Neural cell (in vitro differentiated cells): ENCODE results near the gene IL10RB. TPM values are rescaled to one million over a fixed set of nuclear protein-coding genes. Genes with fewer than 3 reads are reported as not detected.

ENCODE experiments used
- H2AFZ ChIP-seq: fragments of 200-600, 300-800 bp; sonication (generic), shearing (Covaris generic); 2 replicates; pipeline ENCODE4 v1.6.0; 2014; ENCODE audit warnings: low read depth, mild to moderate bottlenecking, antibody characterized with exemption, low read length, moderate library complexity
- H3F3A ChIP-seq: fragments of 200-600 bp; shearing (Covaris generic); 2 replicates; pipeline ENCODE4 v1.6.1; 2016; ENCODE audit warnings: mild to moderate bottlenecking, moderate library complexity, mixed read lengths, antibody characterized with exemption, low read length; ENCODE audit not compliant: insufficient read depth, poor library complexity, severe bottlenecking
- H3K27ac ChIP-seq: fragments of 200-600, 300-800 bp; sonication (generic), shearing (Covaris generic); 2 replicates; pipeline ENCODE4 v1.5.1; 2014; ENCODE audit warnings: mild to moderate bottlenecking, low read length, moderate library complexity
- H3K27me3 ChIP-seq: fragments of 300-800, 200-600 bp; sonication (generic), shearing (Covaris generic); 2 replicates; pipeline ENCODE4 v1.6.0; 2014; ENCODE audit warnings: mild to moderate bottlenecking, low read depth, low read length, moderate library complexity; ENCODE audit not compliant: insufficient read depth
- H3K36me3 ChIP-seq: fragments of 300-800, 200-600 bp; sonication (generic), shearing (Covaris generic); 2 replicates; pipeline ENCODE4 v1.5.1; 2014; ENCODE audit warnings: mild to moderate bottlenecking, antibody characterized with exemption, low read length, moderate library complexity; ENCODE audit not compliant: insufficient read depth
- H3K4me2 ChIP-seq: fragments of 300-800, 200-600 bp; sonication (generic), shearing (Covaris generic); 2 replicates; pipeline ENCODE4 v1.6.0; 2014; ENCODE audit warnings: mild to moderate bottlenecking, low read length
- H3K4me3 ChIP-seq: fragments of 300-800, 200-600 bp; sonication (generic), shearing (Covaris generic); 2 replicates; pipeline ENCODE4 v1.5.1; 2014; ENCODE audit warnings: mild to moderate bottlenecking, low read length, moderate library complexity
- H3K79me2 ChIP-seq: fragments of 200-600 bp; shearing (Covaris generic); replicated peaks from 2 replicates; pipeline ENCODE4 v1.6.0; 2014; ENCODE audit warnings: mild to moderate bottlenecking, low read length, moderate library complexity; ENCODE audit not compliant: insufficient read depth
- H3K9ac ChIP-seq: fragments of 300-800, 200-600 bp; sonication (generic), shearing (Covaris generic); 2 replicates; pipeline ENCODE4 v1.6.1; 2016; ENCODE audit warnings: mild to moderate bottlenecking, low read length, mixed read lengths
- H3K9me2 ChIP-seq: fragments of 200-600 bp; shearing (Covaris generic); 2 replicates; pipeline ENCODE4 v1.6.1; 2016; ENCODE audit warnings: mild to moderate bottlenecking, low read length, mixed read lengths; ENCODE audit not compliant: insufficient read depth
- H3K9me3 ChIP-seq: fragments of 200-600, 300-800 bp; sonication (generic), shearing (Covaris generic); 2 replicates; pipeline ENCODE4 v1.6.1; 2016; ENCODE audit warnings: mild to moderate bottlenecking, mixed run types, low read length, moderate library complexity, mixed read lengths
- H4K20me1 ChIP-seq: fragments of 200-600 bp; shearing (Covaris generic); 2 replicates; pipeline ENCODE4 v1.6.1; 2016; ENCODE audit warnings: mild to moderate bottlenecking, mixed run types; ENCODE audit not compliant: insufficient read depth
- EP300 ChIP-seq: fragments of 450-650 bp; conservative IDR thresholded peaks from 2 replicates; pipeline ENCODE4 v1.6.1; 2014; ENCODE audit warnings: antibody characterized with exemption, mild to moderate bottlenecking, moderate library complexity; ENCODE audit not compliant: poor library complexity, severe bottlenecking
- EZH2 ChIP-seq: fragments of 200-600, 300-800 bp; shearing (Covaris generic), sonication (generic); IDR thresholded peaks from 2 replicates; pipeline ENCODE4 v1.6.1; 2014; ENCODE audit warnings: antibody characterized with exemption, low read length, borderline replicate concordance, mild to moderate bottlenecking; ENCODE audit not compliant: insufficient read depth, poor library complexity, severe bottlenecking
- MXI1 ChIP-seq: fragments of 450-650 bp; conservative IDR thresholded peaks from 2 replicates; pipeline ENCODE4 v1.6.1; 2014; ENCODE audit warnings: antibody characterized with exemption, mild to moderate bottlenecking; ENCODE audit not compliant: poor library complexity, severe bottlenecking
- POLR2AphosphoS5 ChIP-seq: IDR thresholded peaks from 2 replicates; pipeline ENCODE4 v1.6.1; 2012
- RAD21 ChIP-seq: fragments of 450-650 bp; conservative IDR thresholded peaks from 2 replicates; pipeline ENCODE4 v1.6.1; 2014; ENCODE audit warnings: antibody characterized with exemption, mild to moderate bottlenecking, moderate library complexity
- SMC3 ChIP-seq: fragments of 450-650 bp; conservative IDR thresholded peaks from 2 replicates; pipeline ENCODE4 v1.6.1; 2014; ENCODE audit warnings: antibody characterized with exemption, mild to moderate bottlenecking, moderate library complexity; ENCODE audit not compliant: poor library complexity
- TAF1 ChIP-seq: IDR thresholded peaks from 2 replicates; pipeline ENCODE4 v1.6.1; 2012; ENCODE audit warnings: low read depth
- polyA plus RNA-seq: library from polyadenylated mRNA; depleted of rRNA; stranded (reverse); fragments of >200 nt; gene quantifications from 2 replicates; pipeline ENCODE4 v1.2.3, GENCODE V29; 2014
- TF ChIP-seq, protein P1 (sequence below): fragments of 450-650 bp; IDR thresholded peaks from 2 replicates; pipeline ENCODE4 v1.5.1; 2014; ENCODE audit warnings: antibody characterized with exemption, mild to moderate bottlenecking, moderate library complexity; ENCODE audit not compliant: poor library complexity, severe bottlenecking
- TF ChIP-seq, protein P2 (sequence below): IDR thresholded peaks from 2 replicates; pipeline ENCODE4 v1.6.1; 2012; ENCODE audit warnings: borderline replicate concordance

The IL10RB gene
- polyA plus RNA-seq, 1 donor from 2014 or later = 6.0 TPM

DNA sequence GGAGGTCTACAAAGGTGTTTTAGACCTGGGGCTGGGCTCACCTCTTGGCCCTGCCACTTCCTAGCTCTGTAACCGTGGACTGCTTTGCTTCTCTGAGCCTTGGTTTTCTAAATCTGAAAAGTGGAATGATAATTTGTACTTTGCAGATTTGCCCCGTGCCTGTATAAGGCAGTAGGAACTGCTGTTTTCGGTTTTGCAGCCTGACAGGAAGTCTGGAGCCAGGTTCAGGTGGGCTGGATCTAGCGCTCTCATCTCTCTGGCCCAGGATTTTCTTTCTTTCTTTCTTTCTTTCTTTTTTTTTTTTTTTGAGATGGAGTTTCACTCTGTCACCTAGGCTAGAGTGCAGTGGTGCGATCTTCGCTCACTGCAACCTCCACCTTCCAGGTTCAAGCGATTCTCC, 19.2 kb upstream of the IL10RB start:
- H3F3A ChIP-seq = no peaks in the 10 kb centered on the region
- no peak overlapping the region for H3K4me2 ChIP-seq
- no peaks in the 10 kb centered on the region for H3K27me3 ChIP-seq
- TF ChIP-seq RAD21 = no peak
- TF ChIP-seq TAF1 = no peak
- no peak for TF ChIP-seq POLR2AphosphoS5
- no peak for TF ChIP-seq EP300
- no peak for TF ChIP-seq EZH2
- TF ChIP-seq MXI1 = no peak
- TF ChIP-seq, protein P1, sequence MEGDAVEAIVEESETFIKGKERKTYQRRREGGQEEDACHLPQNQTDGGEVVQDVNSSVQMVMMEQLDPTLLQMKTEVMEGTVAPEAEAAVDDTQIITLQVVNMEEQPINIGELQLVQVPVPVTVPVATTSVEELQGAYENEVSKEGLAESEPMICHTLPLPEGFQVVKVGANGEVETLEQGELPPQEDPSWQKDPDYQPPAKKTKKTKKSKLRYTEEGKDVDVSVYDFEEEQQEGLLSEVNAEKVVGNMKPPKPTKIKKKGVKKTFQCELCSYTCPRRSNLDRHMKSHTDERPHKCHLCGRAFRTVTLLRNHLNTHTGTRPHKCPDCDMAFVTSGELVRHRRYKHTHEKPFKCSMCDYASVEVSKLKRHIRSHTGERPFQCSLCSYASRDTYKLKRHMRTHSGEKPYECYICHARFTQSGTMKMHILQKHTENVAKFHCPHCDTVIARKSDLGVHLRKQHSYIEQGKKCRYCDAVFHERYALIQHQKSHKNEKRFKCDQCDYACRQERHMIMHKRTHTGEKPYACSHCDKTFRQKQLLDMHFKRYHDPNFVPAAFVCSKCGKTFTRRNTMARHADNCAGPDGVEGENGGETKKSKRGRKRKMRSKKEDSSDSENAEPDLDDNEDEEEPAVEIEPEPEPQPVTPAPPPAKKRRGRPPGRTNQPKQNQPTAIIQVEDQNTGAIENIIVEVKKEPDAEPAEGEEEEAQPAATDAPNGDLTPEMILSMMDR = no peak
- TF ChIP-seq, protein P2, sequence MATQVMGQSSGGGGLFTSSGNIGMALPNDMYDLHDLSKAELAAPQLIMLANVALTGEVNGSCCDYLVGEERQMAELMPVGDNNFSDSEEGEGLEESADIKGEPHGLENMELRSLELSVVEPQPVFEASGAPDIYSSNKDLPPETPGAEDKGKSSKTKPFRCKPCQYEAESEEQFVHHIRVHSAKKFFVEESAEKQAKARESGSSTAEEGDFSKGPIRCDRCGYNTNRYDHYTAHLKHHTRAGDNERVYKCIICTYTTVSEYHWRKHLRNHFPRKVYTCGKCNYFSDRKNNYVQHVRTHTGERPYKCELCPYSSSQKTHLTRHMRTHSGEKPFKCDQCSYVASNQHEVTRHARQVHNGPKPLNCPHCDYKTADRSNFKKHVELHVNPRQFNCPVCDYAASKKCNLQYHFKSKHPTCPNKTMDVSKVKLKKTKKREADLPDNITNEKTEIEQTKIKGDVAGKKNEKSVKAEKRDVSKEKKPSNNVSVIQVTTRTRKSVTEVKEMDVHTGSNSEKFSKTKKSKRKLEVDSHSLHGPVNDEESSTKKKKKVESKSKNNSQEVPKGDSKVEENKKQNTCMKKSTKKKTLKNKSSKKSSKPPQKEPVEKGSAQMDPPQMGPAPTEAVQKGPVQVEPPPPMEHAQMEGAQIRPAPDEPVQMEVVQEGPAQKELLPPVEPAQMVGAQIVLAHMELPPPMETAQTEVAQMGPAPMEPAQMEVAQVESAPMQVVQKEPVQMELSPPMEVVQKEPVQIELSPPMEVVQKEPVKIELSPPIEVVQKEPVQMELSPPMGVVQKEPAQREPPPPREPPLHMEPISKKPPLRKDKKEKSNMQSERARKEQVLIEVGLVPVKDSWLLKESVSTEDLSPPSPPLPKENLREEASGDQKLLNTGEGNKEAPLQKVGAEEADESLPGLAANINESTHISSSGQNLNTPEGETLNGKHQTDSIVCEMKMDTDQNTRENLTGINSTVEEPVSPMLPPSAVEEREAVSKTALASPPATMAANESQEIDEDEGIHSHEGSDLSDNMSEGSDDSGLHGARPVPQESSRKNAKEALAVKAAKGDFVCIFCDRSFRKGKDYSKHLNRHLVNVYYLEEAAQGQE = no peak
- H3K4me3 ChIP-seq = no peak overlapping the region
- peaks cover 11% of the 10 kb centered on the region for H3K36me3 ChIP-seq
- H3K27ac ChIP-seq = no peak overlapping the region
- no peaks in the 10 kb centered on the region for H3K79me2 ChIP-seq
- no peak overlapping the region for H2AFZ ChIP-seq
- H3K9me2 ChIP-seq = no peaks in the 10 kb centered on the region
- no peaks in the 10 kb centered on the region for H3K9me3 ChIP-seq
- H3K9ac ChIP-seq = no peak overlapping the region
- H4K20me1 ChIP-seq = no peaks in the 10 kb centered on the region

DNA sequence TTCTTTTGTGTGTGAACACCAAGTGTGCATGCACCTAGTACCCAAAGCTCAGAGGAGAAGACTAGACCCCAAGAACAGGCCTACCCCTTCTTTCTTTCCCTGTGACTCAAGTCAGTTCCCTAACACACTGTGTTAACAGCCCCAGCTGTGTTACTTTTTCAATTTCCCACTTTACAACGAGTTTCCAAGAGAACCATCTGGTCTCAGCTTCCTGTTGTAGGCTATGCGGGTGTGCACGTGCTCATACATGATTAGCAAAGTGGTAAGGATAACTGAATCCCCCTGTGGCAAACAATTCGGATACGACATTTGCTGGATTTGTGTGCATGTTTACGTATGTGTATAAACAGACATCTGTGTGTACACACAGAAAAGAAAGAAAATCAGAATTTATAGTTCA, 18.6 kb upstream of the IL10RB start:
- no peak overlapping the region for H2AFZ ChIP-seq
- no peak overlapping the region for H3K9ac ChIP-seq
- no peak overlapping the region for H3K4me2 ChIP-seq
- peaks cover 13% of the 10 kb centered on the region for H3K36me3 ChIP-seq
- no peak overlapping the region for H3K4me3 ChIP-seq
- H4K20me1 ChIP-seq = no peaks in the 10 kb centered on the region
- TF ChIP-seq SMC3 (no peak), MXI1 (no peak), RAD21 (no peak), EP300 (no peak), EZH2 (no peak), TAF1 (no peak), POLR2AphosphoS5 (no peak)
- TF ChIP-seq, protein P2 = no peak
- TF ChIP-seq, protein P1 = no peak
- H3K27ac ChIP-seq = no peak overlapping the region
- no peaks in the 10 kb centered on the region for H3K9me2 ChIP-seq
- no peaks in the 10 kb centered on the region for H3K27me3 ChIP-seq
- H3K9me3 ChIP-seq = no peaks in the 10 kb centered on the region
- no peaks in the 10 kb centered on the region for H3F3A ChIP-seq
- no peaks in the 10 kb centered on the region for H3K79me2 ChIP-seq
